ENCODE measurements around the gene CABLES1. TPM values are rescaled to one million over a fixed set of nuclear protein-coding genes. Genes with fewer than 3 reads are reported as not detected.

Gene CABLES1
- total RNA-seq, 1 donor from 2014 or later: 50.9 TPM

DNA sequence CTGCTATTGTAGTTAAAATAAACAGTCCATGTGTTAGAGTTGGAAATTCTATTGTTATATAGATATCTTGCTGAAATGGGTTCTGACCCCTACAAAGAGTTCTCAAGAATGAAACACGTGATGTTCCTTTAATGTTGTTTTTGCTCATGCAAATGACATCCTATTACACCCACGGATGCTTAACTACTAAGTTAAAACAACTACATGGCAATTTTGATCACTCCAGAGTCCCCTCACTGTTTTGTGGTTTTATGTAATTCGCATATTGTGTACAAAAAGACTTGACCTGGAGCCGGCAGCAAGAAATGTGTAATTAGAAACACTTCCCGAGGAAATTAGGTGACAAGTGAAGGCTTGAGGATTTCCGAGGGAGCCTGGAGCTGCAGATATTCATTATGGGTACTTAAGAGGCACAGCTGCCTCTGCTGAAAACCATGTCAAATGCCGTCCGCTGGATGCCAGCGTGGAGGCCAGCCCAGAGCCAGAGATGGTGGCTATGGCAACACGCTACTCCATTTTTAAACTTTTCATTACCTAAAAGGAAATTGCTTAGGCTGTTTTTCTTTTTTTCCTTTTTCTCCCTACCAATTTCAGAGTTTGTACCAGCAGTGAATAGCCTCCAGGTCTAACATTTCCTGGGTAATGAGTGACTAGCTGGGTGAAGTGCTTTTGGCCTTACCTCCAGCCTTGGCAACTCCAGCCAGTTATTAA is 21.0 kb upstream of the CABLES1 start:
- H3K4me3 Mint-ChIP-seq (ENCODE audit: unreplicated experiment): no peak overlapping the region
- TF ChIP-seq, protein P1, sequence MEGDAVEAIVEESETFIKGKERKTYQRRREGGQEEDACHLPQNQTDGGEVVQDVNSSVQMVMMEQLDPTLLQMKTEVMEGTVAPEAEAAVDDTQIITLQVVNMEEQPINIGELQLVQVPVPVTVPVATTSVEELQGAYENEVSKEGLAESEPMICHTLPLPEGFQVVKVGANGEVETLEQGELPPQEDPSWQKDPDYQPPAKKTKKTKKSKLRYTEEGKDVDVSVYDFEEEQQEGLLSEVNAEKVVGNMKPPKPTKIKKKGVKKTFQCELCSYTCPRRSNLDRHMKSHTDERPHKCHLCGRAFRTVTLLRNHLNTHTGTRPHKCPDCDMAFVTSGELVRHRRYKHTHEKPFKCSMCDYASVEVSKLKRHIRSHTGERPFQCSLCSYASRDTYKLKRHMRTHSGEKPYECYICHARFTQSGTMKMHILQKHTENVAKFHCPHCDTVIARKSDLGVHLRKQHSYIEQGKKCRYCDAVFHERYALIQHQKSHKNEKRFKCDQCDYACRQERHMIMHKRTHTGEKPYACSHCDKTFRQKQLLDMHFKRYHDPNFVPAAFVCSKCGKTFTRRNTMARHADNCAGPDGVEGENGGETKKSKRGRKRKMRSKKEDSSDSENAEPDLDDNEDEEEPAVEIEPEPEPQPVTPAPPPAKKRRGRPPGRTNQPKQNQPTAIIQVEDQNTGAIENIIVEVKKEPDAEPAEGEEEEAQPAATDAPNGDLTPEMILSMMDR (IDR thresholded peaks at IDR 0.05): no peak
- no peaks in the 10 kb centered on the region for H3K27me3 Mint-ChIP-seq (ENCODE audit: unreplicated experiment)
- peaks cover 30% of the 10 kb centered on the region for H3K4me1 Mint-ChIP-seq (ENCODE audit: unreplicated experiment)
- H3K27ac Mint-ChIP-seq (ENCODE audit: unreplicated experiment): peak overlapping the region; percentile 63
- no peaks in the 10 kb centered on the region for H3K36me3 Mint-ChIP-seq (ENCODE audit: unreplicated experiment)
- H3K9me3 Mint-ChIP-seq (ENCODE audit: unreplicated experiment): peaks cover 5% of the 10 kb centered on the region
- no peak for DNase-seq (ENCODE audit: extremely low spot score, unreplicated experiment)

DNA sequence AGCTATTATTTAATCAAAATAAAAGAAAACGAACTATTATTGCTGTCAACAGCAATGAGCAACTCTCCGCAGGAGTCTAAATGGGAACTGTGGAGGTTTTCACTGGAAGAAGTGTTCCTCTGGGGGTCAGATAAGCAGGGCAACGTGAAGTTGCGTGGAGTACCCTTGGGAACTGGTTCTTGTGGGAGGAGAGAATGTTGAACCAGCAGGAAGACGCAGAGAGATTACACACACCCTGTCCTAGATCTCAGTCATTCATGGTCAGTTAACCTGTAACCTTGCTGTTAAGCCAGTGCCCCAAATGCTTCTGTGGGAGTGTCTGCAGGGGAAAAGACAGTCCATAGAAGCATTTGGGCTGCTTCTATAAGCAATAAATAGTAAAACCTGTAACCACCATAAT is 20.4 kb upstream of the CABLES1 start:
- TF ChIP-seq, protein P1 (IDR thresholded peaks at IDR 0.05): no peak
- no peak overlapping the region for H3K4me3 Mint-ChIP-seq (ENCODE audit: unreplicated experiment)
- no peaks in the 10 kb centered on the region for H3K36me3 Mint-ChIP-seq (ENCODE audit: unreplicated experiment)
- DNase-seq (ENCODE audit: extremely low spot score, unreplicated experiment): no peak
- peaks cover 32% of the 10 kb centered on the region for H3K4me1 Mint-ChIP-seq (ENCODE audit: unreplicated experiment)
- peak overlapping the region; percentile 63 for H3K27ac Mint-ChIP-seq (ENCODE audit: unreplicated experiment)
- peaks cover 5% of the 10 kb centered on the region for H3K9me3 Mint-ChIP-seq (ENCODE audit: unreplicated experiment)
- no peaks in the 10 kb centered on the region for H3K27me3 Mint-ChIP-seq (ENCODE audit: unreplicated experiment)

DNA sequence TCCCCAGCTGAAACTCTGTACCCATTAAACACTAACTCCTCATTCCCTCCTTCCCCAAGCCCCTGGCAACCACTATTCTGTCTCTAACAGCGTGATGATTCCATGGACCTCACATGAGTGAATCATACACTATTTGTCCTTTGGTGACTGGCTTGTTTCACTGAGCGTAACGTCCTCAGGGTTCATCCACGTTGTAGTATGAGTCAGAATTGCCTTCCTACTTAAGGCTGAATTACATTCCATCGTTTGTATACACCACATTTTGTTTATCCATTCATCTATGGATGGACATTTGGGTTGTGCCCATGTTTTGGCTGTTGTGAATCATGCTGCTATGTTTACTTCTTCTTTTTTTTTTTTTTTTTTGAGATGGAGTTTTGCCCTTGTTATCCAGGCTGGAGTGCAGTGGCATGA is 19.6 kb upstream of the CABLES1 start:
- no peak overlapping the region for H3K4me3 Mint-ChIP-seq (ENCODE audit: unreplicated experiment)
- peak overlapping the region; percentile 64 for H3K27ac Mint-ChIP-seq (ENCODE audit: unreplicated experiment)
- no peaks in the 10 kb centered on the region for H3K27me3 Mint-ChIP-seq (ENCODE audit: unreplicated experiment)
- DNase-seq (ENCODE audit: extremely low spot score, unreplicated experiment): no peak
- TF ChIP-seq, protein P1 (IDR thresholded peaks at IDR 0.05): no peak
- H3K4me1 Mint-ChIP-seq (ENCODE audit: unreplicated experiment): peaks cover 32% of the 10 kb centered on the region
- H3K9me3 Mint-ChIP-seq (ENCODE audit: unreplicated experiment): peaks cover 5% of the 10 kb centered on the region
- no peaks in the 10 kb centered on the region for H3K36me3 Mint-ChIP-seq (ENCODE audit: unreplicated experiment)

DNA sequence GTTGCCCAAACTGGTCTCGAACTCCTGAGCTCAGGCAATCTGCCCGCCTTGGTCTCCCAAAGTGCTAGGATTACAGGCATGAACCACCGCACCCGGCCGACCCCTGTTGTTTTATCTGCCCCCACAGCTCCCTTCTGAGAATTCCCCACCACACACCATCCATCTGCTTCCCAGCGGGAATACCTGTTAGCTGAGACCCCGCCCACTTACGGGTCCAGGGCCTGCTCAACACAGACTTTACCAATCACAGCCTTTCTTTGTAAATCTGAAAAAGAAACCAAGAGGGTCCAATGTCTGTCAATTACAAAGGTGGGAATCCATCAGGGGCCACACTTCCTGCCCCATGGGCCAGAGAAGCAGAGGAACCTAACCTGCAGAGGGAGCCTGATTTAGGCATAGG is 14.2 kb upstream of the CABLES1 start:
- Mint-ChIP-seq H3K36me3 (ENCODE audit: unreplicated experiment) (no peaks in the 10 kb centered on the region), H3K9me3 (ENCODE audit: unreplicated experiment) (no peaks in the 10 kb centered on the region), H3K27ac (ENCODE audit: unreplicated experiment) (no peak overlapping the region), H3K27me3 (ENCODE audit: unreplicated experiment) (no peaks in the 10 kb centered on the region), H3K4me1 (ENCODE audit: unreplicated experiment) (peaks cover 7% of the 10 kb centered on the region), H3K4me3 (ENCODE audit: unreplicated experiment) (no peak overlapping the region)
- TF ChIP-seq, protein P1 (IDR thresholded peaks at IDR 0.05): no peak
- no peak for DNase-seq (ENCODE audit: extremely low spot score, unreplicated experiment)

DNA sequence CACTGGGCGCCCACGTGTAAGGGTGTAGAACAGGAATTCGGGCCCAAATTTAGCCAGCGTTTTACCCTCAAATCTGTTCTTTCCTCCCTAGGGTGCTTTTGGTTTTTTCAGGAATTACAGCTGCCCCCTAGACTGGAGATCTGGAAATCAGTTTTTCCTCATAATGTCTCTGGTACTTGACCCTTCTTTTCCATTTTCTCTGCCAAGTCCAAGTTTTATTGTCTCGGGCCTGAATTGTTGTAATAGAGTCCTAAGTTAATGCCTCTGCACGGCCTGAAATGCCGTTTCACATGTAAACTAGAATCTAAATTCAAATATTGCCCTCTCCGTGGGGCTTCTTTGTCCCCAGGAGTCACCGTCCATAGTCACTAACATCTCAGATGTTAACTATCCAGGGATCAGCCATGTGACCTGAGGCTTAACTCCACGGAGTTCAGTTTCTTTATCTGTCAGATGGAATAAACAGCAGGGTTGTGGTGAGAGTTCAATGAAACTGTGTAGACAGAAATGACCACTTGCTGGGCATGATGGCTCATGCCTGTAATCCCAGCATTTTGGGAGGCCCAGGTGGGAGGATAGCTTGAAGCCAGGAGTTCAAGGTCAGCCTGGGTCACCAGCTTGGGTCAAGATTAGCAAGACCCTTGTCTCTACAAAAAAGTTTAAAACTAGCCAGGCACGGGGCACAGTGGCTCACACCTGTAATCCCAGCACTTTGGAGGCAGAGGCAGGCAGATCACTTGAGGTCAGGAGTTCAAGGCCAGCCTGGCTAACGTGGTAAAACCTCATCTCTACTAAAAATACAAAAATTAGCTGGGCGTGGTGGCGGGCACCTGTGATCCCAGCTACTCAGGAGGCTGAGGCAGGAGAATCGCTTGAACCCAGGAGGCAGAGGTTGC is 12.7 kb upstream of the CABLES1 start:
- DNase-seq (ENCODE audit: extremely low spot score, unreplicated experiment): no peak
- Mint-ChIP-seq H3K27me3 (ENCODE audit: unreplicated experiment) (no peaks in the 10 kb centered on the region), H3K4me1 (ENCODE audit: unreplicated experiment) (peaks cover 3% of the 10 kb centered on the region), H3K9me3 (ENCODE audit: unreplicated experiment) (no peaks in the 10 kb centered on the region), H3K36me3 (ENCODE audit: unreplicated experiment) (no peaks in the 10 kb centered on the region), H3K27ac (ENCODE audit: unreplicated experiment) (no peak overlapping the region), H3K4me3 (ENCODE audit: unreplicated experiment) (no peak overlapping the region)
- TF ChIP-seq, protein P1 (IDR thresholded peaks at IDR 0.05): no peak

Data from osteocyte (in vitro differentiated cells).